ENCODE results near the gene TBCK.
"Not testable (repeated sequence)": the region's sequence is repeated elsewhere in the genome, so short reads cannot be mapped to it uniquely, and the experiment has no call there.

The TBCK gene

DNA sequence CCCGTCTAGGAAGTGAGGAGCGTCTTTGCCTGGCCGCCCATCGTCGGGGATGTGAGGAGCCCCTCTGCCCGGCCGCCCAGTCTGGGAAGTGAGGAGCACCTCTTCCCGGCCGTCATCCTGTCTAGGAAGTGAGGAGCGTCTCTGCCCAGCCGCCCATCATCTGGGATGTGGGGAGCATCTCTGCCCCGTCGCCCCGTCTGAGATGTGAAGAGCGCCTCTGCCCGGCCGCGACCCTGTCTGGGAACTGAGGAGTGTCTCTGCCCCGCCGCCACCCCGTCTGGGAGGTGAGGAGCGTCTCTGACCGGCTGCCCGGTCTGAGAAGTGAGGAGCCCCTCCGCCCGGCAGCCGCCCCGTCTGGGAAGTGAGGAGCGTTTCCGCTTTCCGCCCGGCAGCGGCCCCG lies 5.2 kb upstream of the TBCK start:
- not testable (repeated sequence) for DNase-seq

DNA sequence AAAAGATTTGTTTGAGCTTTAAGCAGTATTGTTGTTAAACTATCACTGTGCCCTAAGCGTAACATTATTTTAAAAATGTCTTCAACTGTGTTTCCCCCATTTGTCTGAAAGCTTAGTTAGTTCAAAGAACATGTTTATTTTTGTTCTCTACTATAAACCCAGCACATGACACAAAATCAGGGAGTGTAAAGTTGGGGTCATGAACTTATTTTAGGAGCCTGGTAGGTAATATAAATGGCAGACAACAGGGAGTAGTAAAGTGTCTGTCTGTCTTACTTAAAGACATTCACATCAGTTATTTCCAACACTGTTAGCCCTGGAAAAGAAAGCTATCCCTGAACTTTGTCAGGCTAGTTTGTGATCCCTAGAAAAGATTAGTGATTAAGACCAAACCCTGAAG lies 4.2 kb upstream of the TBCK start:
- DNase-seq = no peak

DNA sequence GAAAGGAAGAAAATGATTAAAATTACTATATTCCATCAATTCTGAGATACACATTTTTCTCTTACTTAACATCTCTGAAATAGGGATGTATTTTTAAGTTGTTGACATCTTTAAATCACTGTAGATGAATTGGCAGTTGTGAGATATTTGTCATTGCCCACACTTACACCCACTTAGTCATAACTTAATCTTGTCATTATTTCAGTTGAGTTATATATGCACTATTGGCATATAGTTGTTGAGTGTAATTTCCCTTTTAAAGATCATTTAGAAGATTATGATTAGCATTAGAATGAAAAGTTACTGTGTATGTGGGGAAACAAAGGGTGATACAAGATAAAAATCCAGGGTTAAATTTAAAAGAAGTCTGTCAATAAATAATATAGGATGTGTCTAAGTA lies 2.5 kb upstream of the TBCK start:
- DNase-seq = no peak

DNA sequence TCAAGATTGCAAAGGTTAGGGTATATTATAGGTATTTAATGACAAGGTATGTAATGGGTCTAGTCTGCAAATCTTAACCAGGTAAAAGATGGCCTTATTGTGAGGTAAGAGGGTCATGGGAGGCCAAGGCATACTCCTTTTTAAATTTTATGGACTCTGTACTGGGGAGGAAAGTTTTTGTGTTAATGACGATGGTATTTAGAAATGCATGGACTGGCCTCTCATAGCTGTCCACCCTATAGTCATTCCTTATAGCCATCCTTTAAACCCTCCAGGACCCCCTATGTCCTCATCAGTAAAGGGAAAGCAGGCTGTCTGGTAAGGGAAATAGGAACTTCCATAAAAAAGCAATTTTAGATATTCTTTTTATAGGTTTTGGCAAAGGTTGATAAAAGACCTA lies 1.8 kb upstream of the TBCK start:
- no peak for DNase-seq

DNA sequence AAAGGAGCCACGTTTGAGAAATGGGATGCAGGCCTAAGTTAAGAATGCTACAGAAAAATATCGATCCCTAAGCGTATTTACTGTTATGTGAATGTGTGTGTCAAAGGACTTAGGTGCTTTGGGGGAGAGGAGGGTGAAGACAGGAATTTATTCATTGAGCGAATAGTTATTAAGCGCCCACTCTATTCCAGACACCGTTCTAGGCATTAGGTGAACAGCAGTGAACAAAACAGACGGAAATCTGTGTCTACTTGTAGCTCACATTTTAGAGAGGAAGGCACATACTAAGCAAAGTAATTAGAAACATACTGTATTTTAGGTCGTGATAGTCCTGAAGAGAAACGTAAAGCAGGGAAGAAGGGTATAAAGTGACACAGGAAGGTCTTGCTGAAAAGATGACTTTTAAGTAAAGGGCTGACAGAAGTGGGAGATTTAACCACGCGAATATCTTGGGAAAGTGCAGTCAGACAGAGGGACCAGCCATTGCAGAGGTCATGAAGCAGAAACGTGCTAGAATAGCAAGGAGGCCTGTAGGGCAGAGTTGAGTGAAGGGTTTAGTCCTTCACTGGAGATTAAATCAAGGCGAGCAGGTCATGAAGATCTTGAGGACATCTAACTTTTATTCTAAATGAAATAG lies 882 bp upstream of the TBCK start:
- no peak for DNase-seq

DNA sequence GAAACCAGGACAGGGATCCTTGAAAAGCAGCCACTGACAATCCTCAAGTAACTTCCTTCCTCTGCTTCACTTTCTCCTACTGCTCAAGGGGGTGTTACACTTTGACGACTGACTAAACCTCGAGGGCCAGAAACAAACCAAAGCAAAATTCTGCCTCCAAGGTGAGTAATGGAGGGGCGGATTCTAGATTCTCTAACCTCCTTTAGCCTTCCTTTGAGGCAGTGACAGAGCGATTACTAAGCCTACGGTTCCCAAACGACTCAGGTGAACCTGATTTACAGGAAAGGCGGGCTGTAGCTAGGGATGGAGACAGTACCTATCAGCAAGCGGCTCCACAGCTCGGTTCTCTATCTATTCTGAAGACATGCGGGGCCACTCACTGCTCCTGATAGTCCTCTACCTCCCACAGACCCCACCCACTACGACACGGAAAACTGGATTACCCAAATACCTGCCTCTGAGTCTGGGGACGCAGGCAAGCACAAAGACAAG lies 487 bp downstream of the TBCK start:
- DNase-seq = peak; percentile 59

DNA sequence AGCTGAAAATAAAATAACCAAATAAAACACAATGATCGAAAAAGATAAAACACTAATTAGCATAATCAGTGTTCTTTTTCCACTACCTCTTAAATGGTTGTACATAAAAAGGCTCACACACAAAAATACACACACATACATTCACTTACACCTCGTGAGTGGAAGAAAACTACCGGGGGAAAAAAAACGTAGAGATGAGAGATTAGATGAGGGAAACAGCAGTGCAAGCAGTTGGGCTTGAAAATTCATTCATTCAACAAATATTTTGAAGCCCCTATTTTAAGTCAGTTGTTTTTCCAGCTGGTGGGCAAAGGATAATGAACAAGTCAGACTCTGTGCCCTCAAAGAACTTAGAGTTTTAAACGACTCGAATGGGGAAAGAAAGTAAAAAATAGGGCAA lies 1.0 kb downstream of the TBCK start:
- DNase-seq = peak; percentile 4

DNA sequence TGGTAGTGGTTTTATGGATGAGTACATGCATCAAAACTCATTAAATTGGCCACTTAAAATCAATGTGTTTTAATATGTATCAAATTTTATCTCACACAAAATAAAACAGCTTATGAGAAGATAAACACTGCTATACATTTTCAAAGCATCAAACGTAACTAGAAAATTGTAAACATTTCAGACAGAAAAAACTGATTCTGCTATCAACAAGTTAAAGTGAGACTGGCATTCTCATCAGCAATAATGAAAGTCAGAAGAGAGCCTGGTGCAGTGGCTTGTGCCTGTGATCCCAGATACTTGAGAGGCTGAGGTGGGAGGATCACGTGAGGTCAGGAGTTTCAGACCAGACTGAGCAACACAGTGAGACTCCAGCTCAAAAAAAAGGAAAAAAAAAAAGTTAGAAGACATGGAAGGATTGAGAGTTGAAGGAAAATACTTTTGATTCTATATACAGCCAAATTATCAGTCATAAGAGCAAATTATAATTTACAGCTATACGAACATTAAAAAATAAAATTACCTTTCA lies 2.9 kb downstream of the TBCK start:
- DNase-seq = no peak

DNA sequence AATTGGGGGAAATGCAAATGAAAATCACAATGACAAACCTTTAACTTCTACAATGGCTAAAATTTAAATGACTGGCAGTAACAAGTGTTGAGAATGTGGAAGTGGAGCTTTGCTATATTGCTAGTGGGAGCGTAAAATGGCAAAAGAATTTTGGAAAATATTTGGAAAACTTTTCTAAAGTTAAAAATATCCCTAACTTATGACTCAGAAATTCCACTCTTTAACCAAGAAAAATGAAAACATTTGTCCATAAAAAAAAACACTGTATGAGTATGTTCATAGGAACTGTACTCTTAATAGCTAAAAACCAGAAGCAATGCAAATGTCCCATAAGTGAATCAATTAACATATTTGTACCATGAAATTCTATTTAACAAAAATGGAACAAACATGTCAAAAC lies 3.6 kb downstream of the TBCK start:
- no peak for DNase-seq

DNA sequence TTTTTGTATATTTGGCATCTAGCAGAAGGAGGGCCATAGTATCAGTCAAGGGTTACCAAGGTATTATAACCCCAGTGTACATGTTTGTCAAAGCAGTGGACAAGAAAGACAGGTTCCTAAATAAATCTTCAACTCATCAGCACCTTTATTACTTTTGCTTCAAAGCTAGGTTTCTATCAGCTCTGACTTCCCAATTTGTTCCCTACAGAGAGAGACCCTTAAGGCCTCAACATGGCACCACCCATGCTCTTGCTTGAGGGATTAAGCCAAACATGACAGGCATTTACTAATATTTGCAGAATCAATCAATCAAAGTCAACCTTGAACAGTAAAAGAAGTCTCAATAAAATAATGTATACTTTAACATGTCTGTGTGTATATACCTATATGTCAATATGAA lies 9.4 kb downstream of the TBCK start:
- no peak for DNase-seq

DNA sequence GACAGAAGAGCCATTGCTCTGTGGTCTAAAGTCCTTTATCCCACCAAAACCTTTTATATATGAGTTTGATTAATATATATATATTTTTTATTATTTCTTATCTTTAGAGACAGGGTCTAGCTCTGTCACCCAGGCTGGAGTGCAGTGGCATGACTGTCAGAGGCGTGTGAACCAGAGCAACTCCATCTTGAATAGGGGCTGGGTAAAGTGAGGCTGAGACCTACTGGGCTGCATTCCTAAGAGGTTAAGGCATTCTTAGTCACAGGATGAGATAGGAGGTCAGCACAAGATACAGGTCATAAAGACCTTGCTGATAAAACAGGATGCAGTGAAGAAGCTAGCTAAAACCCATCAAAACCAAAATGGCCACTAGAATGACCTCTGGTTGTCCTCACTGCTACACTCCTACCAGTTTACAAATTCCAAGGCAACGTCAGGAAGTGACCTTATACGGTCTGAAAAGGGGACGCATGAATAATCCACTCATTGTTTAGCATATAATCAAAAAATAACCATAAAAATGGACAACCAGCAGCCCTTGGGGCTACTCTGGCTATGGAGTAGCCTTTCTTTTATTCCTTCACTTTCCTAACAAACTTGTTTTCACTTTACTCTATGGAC lies 10.5 kb downstream of the TBCK start:
- no peak for DNase-seq

DNA sequence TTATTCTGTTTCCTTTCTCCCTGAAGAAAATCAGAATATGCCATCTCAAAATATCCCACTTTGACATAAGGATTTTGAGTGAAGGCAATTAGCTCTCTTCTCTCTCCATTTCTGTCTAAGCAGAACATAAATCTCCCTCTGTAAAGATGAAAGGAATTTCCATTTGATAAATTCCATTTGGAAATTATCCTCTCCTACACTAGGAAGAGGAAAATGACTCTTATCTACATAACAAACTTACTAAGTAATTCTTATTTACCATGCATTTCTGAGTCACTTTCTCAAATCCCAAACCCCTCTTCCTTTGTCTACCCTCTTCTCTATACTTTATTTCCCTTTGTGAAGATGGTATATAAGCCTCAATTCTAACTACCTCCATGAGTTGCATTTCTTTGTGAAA lies 11.4 kb downstream of the TBCK start:
- no peak for DNase-seq

DNA sequence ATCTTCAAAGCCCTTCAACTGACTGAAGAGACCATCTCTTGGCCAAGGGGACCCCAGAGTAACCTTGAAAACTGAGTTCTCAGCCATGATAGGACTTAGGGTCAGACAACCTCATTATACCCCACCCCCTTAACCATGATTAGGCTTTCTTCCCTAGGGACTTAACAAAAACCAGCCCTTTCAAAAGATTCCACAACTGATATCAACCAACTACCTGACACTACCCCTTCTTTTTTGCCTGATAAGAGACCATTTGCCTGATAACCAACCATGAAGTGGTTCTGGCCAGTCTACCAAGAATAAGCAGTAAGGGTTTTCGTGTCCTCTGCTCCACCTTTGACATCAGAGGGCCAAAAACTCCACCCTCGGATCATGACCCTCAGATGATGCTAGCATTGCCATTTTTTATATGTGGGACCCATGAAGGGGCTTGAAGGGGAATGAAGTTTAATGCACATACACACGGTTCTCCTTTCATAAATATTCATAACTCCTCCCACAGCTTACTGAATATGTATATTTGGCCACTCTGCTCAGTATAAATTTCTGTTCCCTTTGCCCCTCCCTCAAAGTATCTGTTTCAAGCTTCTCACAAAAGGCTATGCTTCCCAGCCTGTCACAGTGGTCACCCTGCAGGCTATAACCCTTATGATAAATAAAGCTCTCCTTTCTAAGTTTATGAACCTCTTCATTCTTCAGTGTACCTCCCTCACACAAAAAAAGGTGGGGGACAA lies 12.3 kb downstream of the TBCK start:
- DNase-seq = no peak

DNA sequence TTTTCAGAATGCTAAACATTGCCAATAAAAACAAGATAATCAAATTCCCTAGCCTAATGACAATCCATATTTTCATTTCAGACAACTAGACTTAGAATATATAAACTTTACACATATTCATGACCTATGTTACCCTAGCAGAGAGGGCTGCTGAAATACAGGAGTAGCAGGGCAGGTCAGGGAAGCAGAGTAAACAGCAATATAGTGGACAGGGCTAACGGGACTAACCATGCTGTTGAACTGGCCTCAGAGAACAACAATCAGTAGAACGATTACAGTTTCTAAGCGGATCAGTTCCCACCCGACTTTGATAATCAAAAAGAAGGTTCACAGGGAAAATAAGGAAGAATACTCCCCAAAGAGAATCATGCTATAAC lies 14.0 kb downstream of the TBCK start:
- DNase-seq = no peak

DNA sequence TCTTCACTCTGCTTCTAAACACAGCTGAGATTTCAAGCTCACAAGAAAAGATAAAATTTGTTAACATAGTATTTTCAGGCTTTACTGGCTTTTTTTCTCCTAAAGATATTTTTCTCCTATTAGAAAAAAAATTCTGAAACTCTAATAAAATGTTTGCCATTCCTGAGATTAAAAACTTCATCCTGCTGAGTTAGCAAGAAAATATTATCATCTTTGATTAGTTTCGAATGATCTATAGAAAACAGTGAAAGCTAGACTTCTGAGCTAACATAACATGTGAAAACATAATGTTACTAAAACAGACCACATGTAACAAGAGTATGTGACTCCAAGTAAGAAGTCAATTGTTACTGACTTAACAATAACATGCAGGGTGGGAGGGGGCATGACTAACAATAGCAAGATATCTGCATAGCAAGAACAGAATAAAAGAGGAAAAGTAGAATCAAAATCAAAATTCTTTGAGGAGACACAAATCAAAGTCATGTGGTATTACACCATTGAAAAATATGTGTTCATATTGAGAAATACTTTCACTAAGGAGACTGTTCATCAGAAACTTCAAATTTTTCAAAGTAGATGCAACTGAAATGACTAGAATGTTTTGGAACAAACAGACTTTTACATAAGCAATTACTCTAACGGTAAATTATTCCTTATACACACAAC lies 14.5 kb downstream of the TBCK start:
- no peak for DNase-seq

DNA sequence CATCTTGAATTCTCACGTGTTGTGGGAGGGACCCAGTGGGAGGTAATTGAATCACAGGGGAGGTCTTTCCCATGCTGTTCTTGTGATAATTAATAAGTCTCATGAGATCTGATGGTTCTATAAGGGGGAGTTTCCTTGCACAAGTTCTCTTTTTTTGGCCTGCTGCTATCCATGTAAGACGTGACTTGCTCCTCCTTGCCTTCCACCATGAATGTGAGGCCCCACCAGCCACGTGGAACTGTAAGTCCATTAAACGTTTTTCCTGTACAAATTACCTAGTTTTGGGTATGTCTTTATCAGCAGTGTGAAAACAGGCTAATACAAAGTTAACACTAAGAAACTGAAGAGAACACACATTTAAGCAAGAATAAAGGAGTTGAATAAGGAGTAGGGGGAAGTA lies 16.0 kb downstream of the TBCK start:
- DNase-seq = no peak

DNA sequence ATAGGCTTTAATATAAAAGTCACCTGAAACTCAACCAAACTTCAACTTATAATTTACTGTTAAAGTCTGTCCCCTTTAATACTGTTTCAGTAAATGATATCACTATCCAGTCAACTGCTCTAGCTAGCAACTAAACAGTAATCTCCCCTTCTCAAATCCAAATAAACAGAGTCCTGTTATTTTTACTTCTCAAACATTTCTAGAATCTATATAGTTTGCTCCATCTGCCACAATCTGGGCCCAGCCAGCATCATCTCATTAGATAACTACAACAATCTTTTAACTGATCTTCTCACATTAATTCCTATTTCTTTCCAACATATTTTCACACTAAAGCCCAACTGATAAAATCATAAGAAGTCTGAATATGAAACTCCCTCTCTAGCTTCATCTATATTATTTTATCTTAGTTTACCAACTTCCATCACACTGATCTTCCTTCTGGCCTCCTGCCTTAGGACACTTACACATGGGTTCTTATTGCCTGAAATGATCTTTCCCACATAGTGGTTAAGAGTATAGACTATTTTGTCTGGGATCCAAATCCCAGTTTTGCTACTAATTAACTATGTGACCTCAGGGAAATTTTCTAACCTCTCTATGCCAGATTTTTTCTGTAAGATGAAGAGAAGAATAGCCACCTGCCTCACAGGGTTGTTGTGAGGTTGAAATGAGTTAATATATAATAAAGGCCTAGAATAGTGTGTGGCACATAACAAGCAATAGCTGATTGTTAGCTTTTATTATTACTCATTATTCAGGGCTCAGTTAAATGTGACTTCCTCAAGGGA lies 18.6 kb downstream of the TBCK start:
- DNase-seq = no peak

DNA sequence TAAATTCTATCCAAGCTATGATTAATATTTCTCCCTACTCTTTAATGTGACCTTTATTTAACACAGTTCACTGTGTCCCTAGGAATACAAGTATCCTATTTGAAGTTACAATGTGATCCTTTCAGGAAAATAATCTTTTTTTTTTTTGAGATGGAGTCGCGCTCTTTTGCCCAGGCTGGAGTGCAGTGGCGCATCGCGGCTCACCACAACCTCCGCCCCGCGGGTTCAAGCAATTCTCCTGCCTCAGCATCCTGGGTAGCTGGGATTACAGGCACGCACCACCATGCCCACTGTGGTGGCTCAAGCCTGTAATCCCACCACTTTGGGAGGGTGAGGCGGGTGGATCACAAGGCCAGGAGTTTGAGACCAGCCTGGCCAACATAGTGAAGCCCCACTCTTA lies 21.9 kb downstream of the TBCK start:
- no peak for DNase-seq

DNA sequence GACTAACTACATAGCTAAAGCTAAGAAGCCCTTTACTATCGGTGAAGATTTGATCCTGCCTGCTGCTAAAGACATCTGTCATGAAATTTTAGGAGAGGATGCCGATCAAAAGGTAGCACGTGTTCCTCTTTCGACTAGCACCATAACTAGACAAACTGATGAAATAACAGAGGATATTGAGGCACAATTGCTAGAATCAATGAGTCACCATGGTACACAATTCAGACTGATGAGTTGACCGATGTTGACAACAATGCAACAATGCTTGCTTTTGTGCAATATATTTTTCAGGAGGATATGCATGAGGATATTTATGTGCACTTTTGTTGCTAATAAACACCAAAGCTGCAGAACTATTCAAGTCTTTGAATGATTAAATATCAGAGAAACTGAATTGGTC lies 24.3 kb downstream of the TBCK start:
- no peak for DNase-seq

DNA sequence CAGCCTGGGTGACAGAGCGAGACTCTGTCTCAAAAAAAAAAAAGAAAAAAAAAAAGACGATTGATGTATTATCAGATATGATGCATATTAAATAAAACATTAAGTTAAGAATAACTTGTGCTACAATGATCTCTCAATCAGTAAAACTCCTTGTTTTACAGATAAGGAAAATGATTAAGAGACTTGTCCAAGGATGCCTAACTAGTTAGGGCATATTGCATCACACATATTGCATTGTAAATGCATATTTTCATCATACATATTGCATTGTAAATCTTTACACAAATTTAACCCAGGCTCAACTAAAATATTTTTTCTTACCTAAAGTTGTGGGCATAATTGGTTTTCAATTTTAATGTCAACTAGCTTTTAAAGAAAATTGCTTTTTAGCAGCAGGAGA lies 26.3 kb downstream of the TBCK start:
- no peak for DNase-seq

DNA sequence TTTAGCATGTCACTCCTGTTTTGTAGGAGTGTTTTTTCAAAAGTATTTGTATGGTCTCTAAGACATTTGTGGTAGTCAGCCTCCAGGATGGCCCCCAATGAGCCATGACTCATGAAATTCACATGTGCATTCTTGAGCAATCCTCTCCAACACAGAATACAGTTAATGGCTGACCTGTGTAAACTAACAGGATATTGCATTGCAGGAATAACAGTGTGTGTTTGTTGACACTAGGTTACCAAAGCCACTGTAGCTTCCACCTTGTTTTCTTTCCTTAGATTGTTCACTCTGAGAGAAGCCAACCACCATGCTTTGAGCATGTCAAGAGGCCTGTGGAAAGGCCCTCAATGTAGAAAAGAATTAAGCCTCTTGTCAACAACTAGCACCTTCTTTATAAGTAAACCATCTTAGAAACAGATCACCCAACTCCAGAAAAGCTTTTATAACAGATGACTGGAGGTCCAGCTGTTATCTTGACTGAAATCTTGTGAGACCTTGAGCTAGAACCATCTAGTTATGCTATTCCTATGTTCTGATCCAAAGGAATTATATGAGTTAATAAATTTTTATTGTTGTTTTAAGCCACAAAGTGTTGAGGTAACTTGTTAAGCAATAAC lies 28.5 kb downstream of the TBCK start:
- no peak for DNase-seq

DNA sequence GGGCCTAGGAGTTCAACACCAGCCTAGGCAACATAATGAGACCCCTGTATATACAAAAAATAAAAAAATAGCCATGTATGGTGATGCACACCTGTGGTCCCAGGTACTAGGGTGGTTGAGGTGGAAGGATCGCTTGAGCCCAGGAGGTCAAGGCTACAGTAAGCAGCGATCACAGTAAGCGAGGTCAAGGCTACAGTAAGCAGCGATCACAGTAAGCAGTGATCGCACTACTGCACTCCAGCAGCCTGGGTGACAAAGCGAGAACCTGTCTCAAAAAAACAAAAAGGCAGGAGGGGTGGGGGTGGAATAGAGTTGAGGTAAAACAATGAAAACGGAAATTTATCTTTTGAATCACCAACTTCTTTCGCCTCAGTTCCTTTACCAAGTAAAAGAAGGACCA lies 29.4 kb downstream of the TBCK start:
- no peak for DNase-seq

All from CD4-positive, alpha-beta T cell treated with Interleukin-10 for 1 hour (primary cell).